OCI-LY1 (cell line): ENCODE results near the gene HDAC8.
"Not testable (repeated sequence)": the region's sequence is repeated elsewhere in the genome, so short reads cannot be mapped to it uniquely, and the experiment has no call there.

ENCODE experiments used
- H2AFZ ChIP-seq: fragments of 200-600 bp; sonication (generic), shearing (Covaris generic); 2 replicates; pipeline ENCODE4 v1.6.0; 2014; ENCODE audit warnings: antibody characterized with exemption, mild to moderate bottlenecking, low read length
- H3F3A ChIP-seq: fragments of 200-600 bp; sonication (generic), shearing (Covaris generic); 2 replicates; pipeline ENCODE4 v1.6.0; 2014; ENCODE audit warnings: mild to moderate bottlenecking, antibody characterized with exemption, low read length, moderate library complexity; ENCODE audit not compliant: insufficient read depth
- H3K27ac ChIP-seq: fragments of 200-600 bp; sonication (generic); 2 replicates; pipeline ENCODE4 v1.5.1; 2014; ENCODE audit warnings: low read length, mixed run types, mild to moderate bottlenecking, low read depth; ENCODE audit not compliant: poor library complexity, severe bottlenecking
- H3K27me3 ChIP-seq: fragments of 200-600 bp; sonication (generic); 2 replicates; pipeline ENCODE4 v1.6.0; 2014; ENCODE audit warnings: antibody characterized with exemption, mild to moderate bottlenecking, low read length, moderate library complexity; ENCODE audit not compliant: insufficient read depth
- H3K36me3 ChIP-seq: fragments of 200-600 bp; sonication (generic); 2 replicates; pipeline ENCODE4 v1.6.1; 2014; ENCODE audit warnings: mild to moderate bottlenecking, antibody characterized with exemption, low read length, moderate library complexity, mixed read lengths; ENCODE audit not compliant: insufficient read depth
- H3K4me1 ChIP-seq: fragments of 200-600 bp; sonication (generic); 2 replicates; pipeline ENCODE4 v1.5.1; 2014; ENCODE audit warnings: mild to moderate bottlenecking, low read length, moderate library complexity; ENCODE audit not compliant: insufficient read depth, severe bottlenecking
- H3K4me2 ChIP-seq: fragments of 200-600 bp; sonication (generic), shearing (Covaris generic); 2 replicates; pipeline ENCODE4 v1.6.1; 2014; ENCODE audit warnings: low read length
- H3K4me3 ChIP-seq: fragments of 200-600 bp; sonication (generic); 2 replicates; pipeline ENCODE4 v1.5.1; 2014; ENCODE audit warnings: low read length, low read depth, mild to moderate bottlenecking, mixed read lengths; ENCODE audit not compliant: poor library complexity, severe bottlenecking
- H3K79me2 ChIP-seq: fragments of 200-600 bp; shearing (Covaris generic); 2 replicates; pipeline ENCODE4 v1.6.1; 2016; ENCODE audit warnings: mixed run types, low read length, mixed read lengths; ENCODE audit not compliant: insufficient read depth
- H3K9ac ChIP-seq: fragments of 200-600 bp; sonication (generic), shearing (Covaris generic); 2 replicates; pipeline ENCODE4 v1.6.1; 2014; ENCODE audit warnings: mild to moderate bottlenecking, low read length, mixed read lengths
- H3K9me2 ChIP-seq: fragments of 200-600 bp; sonication (generic), shearing (Covaris generic); 2 replicates; pipeline ENCODE4 v1.6.1; 2014; ENCODE audit warnings: low read depth, mild to moderate bottlenecking, low read length, mixed read lengths
- H3K9me3 ChIP-seq: fragments of 200-600 bp; shearing (Covaris generic); 2 replicates; pipeline ENCODE4 v1.6.1; 2014; ENCODE audit warnings: low read length, mixed read lengths
- H4K20me1 ChIP-seq: fragments of 200-600 bp; sonication (generic), shearing (Covaris generic); 2 replicates; pipeline ENCODE4 v1.6.0; 2016; ENCODE audit warnings: mild to moderate bottlenecking, low read length; ENCODE audit not compliant: insufficient read depth
- EZH2 ChIP-seq: fragments of 200-600 bp; sonication (generic), shearing (Covaris generic); IDR thresholded peaks from 2 replicates; pipeline ENCODE4 v1.8.0; 2017; ENCODE audit warnings: borderline replicate concordance, mixed run types, mild to moderate bottlenecking, antibody characterized with exemption, low read length, moderate library complexity, mixed read lengths
- TF ChIP-seq, protein P1 (sequence below): fragments of 200-600 bp; sonication (generic), shearing (Covaris generic); IDR thresholded peaks from 2 replicates; pipeline ENCODE4 v1.5.1; 2017; ENCODE audit warnings: mild to moderate bottlenecking, antibody characterized with exemption, low read length, moderate library complexity, mixed read lengths

Gene HDAC8

DNA sequence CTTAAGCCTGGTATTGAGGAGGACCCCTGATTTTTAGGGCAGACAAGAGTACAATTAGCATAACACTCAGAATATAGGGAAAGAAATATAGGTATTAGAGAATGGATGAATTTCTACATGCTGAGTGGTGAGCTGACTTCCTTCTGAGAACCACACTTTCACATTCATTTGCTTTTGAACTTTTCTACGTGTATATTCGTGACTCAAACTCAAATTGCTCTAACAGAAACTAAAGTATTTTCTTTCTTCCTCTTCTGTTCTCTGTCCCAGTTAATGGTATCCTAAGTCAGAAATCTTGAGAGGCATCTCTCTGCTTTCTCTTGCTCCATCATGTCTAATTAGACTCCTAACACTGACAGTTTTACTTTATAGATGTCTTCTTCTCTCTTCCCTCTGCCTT is 163.8 kb downstream of the HDAC8 start:
- no peaks in the 10 kb centered on the region for H3K9me3 ChIP-seq
- no peaks in the 10 kb centered on the region for H3K79me2 ChIP-seq
- H3K4me1 ChIP-seq, result no peaks in the 10 kb centered on the region
- no peaks in the 10 kb centered on the region for H3K27me3 ChIP-seq
- no peak overlapping the region for H3K9ac ChIP-seq
- H3K4me2 ChIP-seq, result no peak overlapping the region
- no peak overlapping the region for H3K4me3 ChIP-seq
- H3K27ac ChIP-seq, result no peak overlapping the region
- TF ChIP-seq, protein P1, sequence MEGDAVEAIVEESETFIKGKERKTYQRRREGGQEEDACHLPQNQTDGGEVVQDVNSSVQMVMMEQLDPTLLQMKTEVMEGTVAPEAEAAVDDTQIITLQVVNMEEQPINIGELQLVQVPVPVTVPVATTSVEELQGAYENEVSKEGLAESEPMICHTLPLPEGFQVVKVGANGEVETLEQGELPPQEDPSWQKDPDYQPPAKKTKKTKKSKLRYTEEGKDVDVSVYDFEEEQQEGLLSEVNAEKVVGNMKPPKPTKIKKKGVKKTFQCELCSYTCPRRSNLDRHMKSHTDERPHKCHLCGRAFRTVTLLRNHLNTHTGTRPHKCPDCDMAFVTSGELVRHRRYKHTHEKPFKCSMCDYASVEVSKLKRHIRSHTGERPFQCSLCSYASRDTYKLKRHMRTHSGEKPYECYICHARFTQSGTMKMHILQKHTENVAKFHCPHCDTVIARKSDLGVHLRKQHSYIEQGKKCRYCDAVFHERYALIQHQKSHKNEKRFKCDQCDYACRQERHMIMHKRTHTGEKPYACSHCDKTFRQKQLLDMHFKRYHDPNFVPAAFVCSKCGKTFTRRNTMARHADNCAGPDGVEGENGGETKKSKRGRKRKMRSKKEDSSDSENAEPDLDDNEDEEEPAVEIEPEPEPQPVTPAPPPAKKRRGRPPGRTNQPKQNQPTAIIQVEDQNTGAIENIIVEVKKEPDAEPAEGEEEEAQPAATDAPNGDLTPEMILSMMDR, result no peak
- no peak for TF ChIP-seq EZH2
- H3K36me3 ChIP-seq, result no peaks in the 10 kb centered on the region; the same call in 1 of the 2 replicates
- no peaks in the 10 kb centered on the region for H4K20me1 ChIP-seq
- no peaks in the 10 kb centered on the region for H3K9me2 ChIP-seq
- H3F3A ChIP-seq, result no peaks in the 10 kb centered on the region
- no peak overlapping the region for H2AFZ ChIP-seq

GRCh38 chrX:72405136-72405535 is 167.5 kb downstream of the HDAC8 start:
- H3K9ac ChIP-seq, H2AFZ ChIP-seq, H4K20me1 ChIP-seq, H3K36me3 ChIP-seq, H3F3A ChIP-seq, H3K79me2 ChIP-seq, H3K9me3 ChIP-seq, H3K4me1 ChIP-seq, H3K4me2 ChIP-seq, H3K27ac ChIP-seq, H3K4me3 ChIP-seq, H3K9me2 ChIP-seq, H3K27me3 ChIP-seq: not testable (repeated sequence)

- Histone ChIP-seq H3K4me1 (no peaks in the 10 kb centered on the region), H4K20me1 (no peaks in the 10 kb centered on the region), H3K79me2 (no peaks in the 10 kb centered on the region), H3K9me3 (no peaks in the 10 kb centered on the region), H3K27ac (no peak overlapping the region), H3K9me2 (no peaks in the 10 kb centered on the region), H3K4me3 (no peak overlapping the region), H3K4me2 (no peak overlapping the region), H3K27me3 (no peaks in the 10 kb centered on the region), H3K9ac (no peak overlapping the region), H3F3A (no peaks in the 10 kb centered on the region), H3K36me3 (no peaks in the 10 kb centered on the region), H2AFZ (no peak overlapping the region)
- TF ChIP-seq, protein P1, result no peak
- TF ChIP-seq EZH2, result no peak
Measured at GRCh38 chrX:72402614-72403013, 170.0 kb downstream of the HDAC8 start.

GRCh38 chrX:72399816-72400215 is 172.8 kb downstream of the HDAC8 start:
- Histone ChIP-seq H2AFZ (no peak overlapping the region), H3K27me3 (no peaks in the 10 kb centered on the region), H3K4me2 (no peak overlapping the region), H3F3A (no peaks in the 10 kb centered on the region), H3K79me2 (no peaks in the 10 kb centered on the region), H3K27ac (no peak overlapping the region), H3K9me3 (no peaks in the 10 kb centered on the region), H3K4me3 (no peak overlapping the region), H3K9me2 (no peaks in the 10 kb centered on the region), H3K36me3 (no peaks in the 10 kb centered on the region), H4K20me1 (no peaks in the 10 kb centered on the region), H3K9ac (no peak overlapping the region), H3K4me1 (no peaks in the 10 kb centered on the region)
- TF ChIP-seq, protein P1, result no peak
- TF ChIP-seq EZH2, result no peak
